HUES64 (cell line): Measurements from ENCODE around the gene NDUFS6.
A peak's percentile ranks its signal among the peaks of the same experiment; 100 is the strongest.

Experiments used
- H3K27ac ChIP-seq: 2 replicates; pipeline ENCODE4 v1.7.0; 2013; ENCODE audit warnings: low read depth, low read length, inconsistent platforms
- H3K27me3 ChIP-seq: 2 replicates; pipeline ENCODE4 v1.6.1; 2013; ENCODE audit warnings: mild to moderate bottlenecking, low read length; ENCODE audit not compliant: insufficient read depth
- H3K36me3 ChIP-seq: 2 replicates; pipeline ENCODE4 v1.6.1; 2013; ENCODE audit warnings: mild to moderate bottlenecking, low read length; ENCODE audit not compliant: insufficient read depth
- H3K4me1 ChIP-seq: 2 replicates; pipeline ENCODE4 v1.6.1; 2013; ENCODE audit warnings: mild to moderate bottlenecking, low read length, moderate library complexity; ENCODE audit not compliant: insufficient read depth
- H3K4me3 ChIP-seq: 2 replicates; pipeline ENCODE4 v1.5.1; 2013; ENCODE audit warnings: mild to moderate bottlenecking, low read length, moderate library complexity
- H3K9ac ChIP-seq: 2 replicates; pipeline ENCODE4 v1.6.1; 2013; ENCODE audit warnings: mild to moderate bottlenecking, low read depth, low read length
- H3K9me3 ChIP-seq: 2 replicates; pipeline ENCODE4 v1.6.1; 2013; ENCODE audit warnings: low read depth, low read length; ENCODE audit not compliant: insufficient read depth
- WGBS: fragments of 150-250, 120-280 bp; methylation state at CpG from one replicate; pipeline ENCODE4 v1.1.7; 2013; ENCODE audit warnings: missing lambda C conversion rate; 5-methylcytosine and 5-hydroxymethylcytosine counted together

The NDUFS6 gene

DNA sequence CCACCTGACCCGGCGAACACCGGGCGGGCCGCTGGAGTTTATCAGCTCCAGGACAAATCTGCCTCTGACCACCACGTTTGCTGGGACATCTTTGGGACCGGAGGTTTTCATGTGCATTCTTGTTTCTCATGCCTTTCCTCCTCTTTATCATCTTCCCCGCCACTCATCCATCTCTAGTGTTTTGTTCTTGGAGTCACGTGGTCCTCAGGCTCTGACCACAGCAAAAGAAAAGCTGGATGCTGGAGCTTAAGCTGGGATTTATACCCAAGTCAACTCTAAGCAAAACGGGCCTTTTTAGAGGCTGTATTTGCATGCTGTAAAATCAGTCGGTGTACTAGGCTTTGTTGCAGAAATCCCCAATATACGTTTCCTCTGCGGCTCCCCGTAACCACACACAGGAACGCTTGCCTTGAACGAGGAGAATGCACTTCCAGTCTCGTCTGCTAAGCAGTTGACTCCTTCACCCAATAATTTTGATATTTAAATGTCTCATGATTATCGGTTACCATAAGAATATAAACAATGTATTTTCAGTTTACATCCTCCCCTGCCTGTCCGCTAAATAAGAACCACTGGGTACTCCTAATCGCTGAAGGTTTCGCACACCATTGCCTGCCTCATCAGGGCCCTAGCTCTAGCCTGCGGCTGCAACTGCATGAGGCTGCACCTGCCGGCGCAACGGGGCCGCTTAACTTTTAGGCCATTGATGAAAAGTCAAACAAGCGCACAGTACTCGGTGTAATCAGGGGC is 560 bp upstream of the NDUFS6 start:
- Histone ChIP-seq H3K27me3 (no peaks in the 10 kb centered on the region), H3K9me3 (no peaks in the 10 kb centered on the region), H3K4me3 (peak overlapping the region; percentile 92), H3K36me3 (peaks cover 61% of the 10 kb centered on the region), H3K9ac (peak overlapping the region; percentile 98), H3K4me1 (peaks cover 7% of the 10 kb centered on the region), H3K27ac (peak overlapping the region; percentile 79)
- under 1% methylated on average over 28 of the region's 28 CpGs for WGBS

DNA sequence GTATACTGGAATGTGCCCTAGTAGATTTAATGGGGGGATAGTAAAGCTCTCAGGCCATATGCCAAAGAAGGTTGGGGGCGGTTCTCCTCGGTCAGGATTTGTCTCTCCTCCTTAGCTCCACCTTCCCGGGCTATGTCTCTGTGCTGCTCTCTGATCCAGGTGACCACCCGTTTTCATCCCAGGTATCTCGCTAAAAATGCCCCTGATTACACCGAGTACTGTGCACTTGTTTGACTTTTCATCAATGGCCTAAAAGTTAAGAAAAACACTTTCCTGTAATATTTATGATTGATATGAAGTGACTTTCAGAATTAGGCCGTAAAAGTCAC is 724 bp downstream of the NDUFS6 start:
- peak overlapping the region; percentile 98 for H3K9ac ChIP-seq
- H3K27me3 ChIP-seq, result no peaks in the 10 kb centered on the region
- WGBS, result 12% methylated on average over 7 of the region's 7 CpGs
- H3K9me3 ChIP-seq, result no peaks in the 10 kb centered on the region
- peaks cover 63% of the 10 kb centered on the region for H3K36me3 ChIP-seq
- H3K4me1 ChIP-seq, result peaks cover 7% of the 10 kb centered on the region
- peak overlapping the region; percentile 92 for H3K4me3 ChIP-seq
- peak overlapping the region; percentile 79; the same call in 1 of the 2 replicates for H3K27ac ChIP-seq

DNA sequence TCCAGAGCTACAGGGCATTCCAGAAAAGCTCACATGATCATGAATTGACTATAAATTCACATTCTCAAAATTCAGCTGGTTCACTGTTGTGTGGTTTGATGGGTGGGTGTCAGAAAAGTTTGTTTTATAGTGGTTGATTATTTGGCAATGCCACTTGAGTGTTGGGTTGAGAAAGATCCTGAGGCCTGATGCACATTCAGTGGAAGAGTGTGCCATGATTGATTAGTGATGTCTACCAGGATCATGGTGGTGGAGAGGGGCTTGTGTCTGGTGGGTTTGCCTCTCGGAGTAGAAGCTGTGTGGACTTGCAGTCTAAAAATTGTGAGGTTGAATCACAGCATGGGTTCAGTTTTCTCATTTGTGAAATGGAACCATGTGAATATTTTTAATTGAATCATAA is 2.0 kb downstream of the NDUFS6 start:
- peaks cover 63% of the 10 kb centered on the region for H3K36me3 ChIP-seq
- no peaks in the 10 kb centered on the region for H3K9me3 ChIP-seq
- no peaks in the 10 kb centered on the region for H3K27me3 ChIP-seq
- no peak overlapping the region for H3K4me3 ChIP-seq
- peaks cover 7% of the 10 kb centered on the region for H3K4me1 ChIP-seq
- no peak overlapping the region for H3K9ac ChIP-seq
- H3K27ac ChIP-seq, result no peak overlapping the region
- WGBS, result 98% methylated on average over 1 of the region's 1 CpG

GRCh38 chr5:1804001-1804690 is 2.9 kb downstream of the NDUFS6 start:
- Histone ChIP-seq H3K27ac (no peak overlapping the region), H3K36me3 (peaks cover 69% of the 10 kb centered on the region), H3K9me3 (no peaks in the 10 kb centered on the region), H3K27me3 (no peaks in the 10 kb centered on the region), H3K4me3 (no peak overlapping the region), H3K4me1 (peaks cover 7% of the 10 kb centered on the region), H3K9ac (no peak overlapping the region)
- 96% methylated on average over 15 of the region's 15 CpGs for WGBS

GRCh38 chr5:1805326-1805725 is 4.1 kb downstream of the NDUFS6 start:
- H3K9me3 ChIP-seq, result no peaks in the 10 kb centered on the region
- peaks cover 81% of the 10 kb centered on the region for H3K36me3 ChIP-seq
- H3K27ac ChIP-seq, result no peak overlapping the region
- H3K9ac ChIP-seq, result no peak overlapping the region
- no peak overlapping the region for H3K4me3 ChIP-seq
- WGBS, result 96% methylated on average over 4 of the region's 4 CpGs
- no peaks in the 10 kb centered on the region for H3K27me3 ChIP-seq
- peaks cover 7% of the 10 kb centered on the region for H3K4me1 ChIP-seq

DNA sequence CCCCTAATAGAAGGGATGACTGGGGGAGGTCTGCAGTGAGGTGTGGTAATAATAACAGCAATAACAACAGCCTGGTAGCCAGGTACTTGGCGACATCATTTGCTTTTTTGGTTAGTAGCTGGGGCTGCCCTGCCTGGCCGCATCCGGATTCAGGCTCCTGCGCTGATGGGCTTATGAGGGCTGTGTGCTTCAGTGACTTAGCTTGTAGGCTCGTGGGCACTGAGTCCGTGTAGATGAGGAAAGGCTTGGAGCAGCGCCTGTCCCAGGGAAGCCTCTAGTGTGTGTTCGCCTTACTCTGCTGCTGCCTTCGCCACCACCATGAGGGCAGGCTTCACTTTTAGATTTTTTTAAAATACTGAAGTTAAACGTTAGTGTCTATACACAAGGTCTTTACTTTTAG is 4.5 kb downstream of the NDUFS6 start:
- H3K4me3 ChIP-seq, result no peak overlapping the region
- peaks cover 85% of the 10 kb centered on the region for H3K36me3 ChIP-seq
- H3K4me1 ChIP-seq, result peaks cover 7% of the 10 kb centered on the region
- H3K27me3 ChIP-seq, result no peaks in the 10 kb centered on the region
- no peak overlapping the region for H3K27ac ChIP-seq
- no peak overlapping the region for H3K9ac ChIP-seq
- H3K9me3 ChIP-seq, result no peaks in the 10 kb centered on the region
- 97% methylated on average over 10 of the region's 10 CpGs for WGBS

- Histone ChIP-seq H3K27me3 (no peaks in the 10 kb centered on the region), H3K4me3 (no peak overlapping the region), H3K9ac (no peak overlapping the region), H3K4me1 (peaks cover 7% of the 10 kb centered on the region), H3K9me3 (no peaks in the 10 kb centered on the region), H3K27ac (no peak overlapping the region), H3K36me3 (peaks cover 89% of the 10 kb centered on the region)
- WGBS, result 96% methylated on average over 15 of the region's 15 CpGs
Measured at GRCh38 chr5:1806199-1806598, 5.0 kb downstream of the NDUFS6 start.

- Histone ChIP-seq H3K36me3 (peaks cover 97% of the 10 kb centered on the region), H3K9me3 (no peaks in the 10 kb centered on the region), H3K9ac (no peak overlapping the region), H3K27ac (no peak overlapping the region), H3K4me1 (peaks cover 6% of the 10 kb centered on the region), H3K27me3 (no peaks in the 10 kb centered on the region), H3K4me3 (no peak overlapping the region)
- 82% methylated on average over 16 of the region's 16 CpGs for WGBS
Measured at GRCh38 chr5:1806974-1807373, 5.8 kb downstream of the NDUFS6 start.

DNA sequence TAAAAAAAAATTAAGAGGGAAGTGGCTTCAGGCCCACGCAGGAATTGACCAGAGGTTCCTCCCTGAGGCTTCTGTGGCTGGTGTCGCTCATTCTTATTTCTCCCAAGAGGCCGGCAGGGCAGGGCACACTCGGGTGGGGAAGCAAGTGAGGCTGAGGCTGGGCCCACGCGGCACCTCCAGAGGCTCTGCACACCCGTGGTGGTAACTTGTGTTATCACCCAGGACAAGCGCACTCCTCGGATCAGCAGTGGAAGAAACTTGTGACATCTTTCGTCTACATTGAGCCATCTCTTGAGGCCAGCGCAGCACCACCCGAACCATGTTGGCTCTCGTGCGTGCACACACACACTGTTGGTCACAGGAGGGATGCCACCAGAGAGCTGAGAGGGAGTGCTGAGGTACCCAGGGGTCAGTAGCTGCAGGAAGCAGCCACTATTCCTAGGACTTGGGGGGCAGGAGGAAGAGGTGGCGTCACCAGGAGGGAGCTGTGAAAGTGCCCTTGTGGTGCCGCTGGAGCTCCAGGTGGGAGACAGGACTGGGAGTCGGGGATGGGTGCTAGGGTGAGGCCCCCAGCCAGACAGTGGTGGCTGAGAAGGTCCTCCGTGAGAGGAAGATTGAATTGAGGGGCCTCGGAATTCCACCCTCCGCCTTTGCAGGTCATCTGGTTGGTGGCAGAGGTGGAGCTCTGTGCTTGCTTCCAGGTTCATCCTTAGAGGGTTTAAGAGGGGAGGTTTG is 6.4 kb downstream of the NDUFS6 start:
- Histone ChIP-seq H3K4me1 (no peaks in the 10 kb centered on the region), H3K4me3 (no peak overlapping the region), H3K27me3 (no peaks in the 10 kb centered on the region), H3K27ac (no peak overlapping the region), H3K9me3 (no peaks in the 10 kb centered on the region), H3K36me3 (peaks cover 97% of the 10 kb centered on the region), H3K9ac (no peak overlapping the region)
- 96% methylated on average over 20 of the region's 20 CpGs for WGBS

DNA sequence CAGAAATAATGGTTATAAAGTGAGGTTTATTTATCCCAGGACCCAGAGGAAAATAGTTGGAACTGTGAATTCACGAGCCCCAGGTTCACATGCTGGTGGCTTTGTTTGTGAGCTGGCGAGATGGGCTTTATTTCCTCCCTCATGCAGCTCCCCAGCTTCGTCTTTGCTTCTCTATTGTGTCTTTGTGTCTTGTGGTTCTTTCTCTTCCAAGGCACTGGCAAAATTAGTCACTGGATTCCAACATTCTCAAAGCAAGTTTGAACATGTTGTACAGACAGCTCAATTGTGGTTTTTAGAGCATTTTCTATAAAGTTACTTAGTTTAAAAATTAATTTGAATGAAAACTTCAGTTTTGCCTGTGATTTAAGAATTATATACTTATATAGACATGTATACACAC is 7.2 kb downstream of the NDUFS6 start:
- WGBS, result 60% methylated on average over 3 of the region's 3 CpGs
- no peak overlapping the region for H3K27ac ChIP-seq

DNA sequence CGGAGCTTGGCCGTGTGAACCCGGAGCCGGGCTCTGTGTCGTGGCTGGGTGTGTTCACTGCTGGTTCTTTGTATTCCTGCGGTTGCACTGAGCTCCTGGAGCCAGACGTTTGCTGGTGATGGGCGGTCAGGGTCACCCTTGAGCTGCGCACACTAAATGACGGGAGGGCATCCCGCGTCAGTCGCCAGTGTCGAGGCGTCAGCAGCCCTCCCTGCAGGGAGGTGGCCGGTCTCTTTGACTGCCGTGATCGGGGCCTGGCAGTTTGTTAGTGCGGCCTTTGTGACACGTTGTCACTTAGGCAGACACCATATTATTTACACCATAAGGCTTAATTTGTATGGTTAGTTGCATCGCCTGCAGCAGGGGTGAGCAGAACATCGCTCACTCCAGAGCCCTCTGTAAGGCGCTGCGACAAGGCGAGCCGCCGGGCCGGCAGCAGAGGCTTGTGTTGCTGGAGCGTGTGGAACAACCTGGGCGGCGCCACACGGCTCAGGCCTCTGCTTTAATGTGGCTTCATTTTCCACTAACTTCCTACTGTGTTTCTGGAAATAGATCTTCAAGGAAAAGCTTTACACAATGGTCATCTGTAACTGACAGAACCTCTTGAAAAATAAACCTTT is 8.3 kb downstream of the NDUFS6 start:
- peaks cover 95% of the 10 kb centered on the region for H3K36me3 ChIP-seq
- no peaks in the 10 kb centered on the region for H3K9me3 ChIP-seq
- no peak overlapping the region for H3K27ac ChIP-seq
- no peaks in the 10 kb centered on the region for H3K4me1 ChIP-seq
- 89% methylated on average over 32 of the region's 32 CpGs for WGBS
- H3K27me3 ChIP-seq, result no peaks in the 10 kb centered on the region
- no peak overlapping the region for H3K4me3 ChIP-seq
- no peak overlapping the region for H3K9ac ChIP-seq

More for the DNA sequence above, 7.2 kb downstream of the NDUFS6 start:
- Histone ChIP-seq H3K9ac (no peak overlapping the region), H3K27me3 (no peaks in the 10 kb centered on the region), H3K4me1 (no peaks in the 10 kb centered on the region), H3K36me3 (peaks cover 95% of the 10 kb centered on the region), H3K4me3 (no peak overlapping the region), H3K9me3 (no peaks in the 10 kb centered on the region)
